Measurements from ENCODE around the gene ALOX15B.

GRCh38 chr17:8091033-8091687 is 52.3 kb downstream of the ALOX15B start:
- TF ChIP-seq CTCF (IDR thresholded peaks at IDR 0.05) (no peak), REST (IDR thresholded peaks at IDR 0.05; ENCODE audit: low read depth, low read length) (no peak)
